HepG2 (cell line): ENCODE measurements around the gene ACAP3.

Experiments
- CTCF ChIP-seq: sonication (generic); formaldehyde crosslinking; IDR thresholded peaks from 2 replicates; pipeline ENCODE4 v1.5.0; 2020; ENCODE audit warnings: mild to moderate bottlenecking, missing genetic modification reagents, moderate library complexity
- ZBTB7B ChIP-seq: sonication (generic); formaldehyde crosslinking; IDR thresholded peaks from 2 replicates; pipeline ENCODE4 v1.4.0; 2020; ENCODE audit warnings: missing genetic modification reagents
- ZHX1 ChIP-seq: sonication (generic); formaldehyde crosslinking; IDR thresholded peaks from 2 replicates; pipeline ENCODE4 v1.8.1; 2022; ENCODE audit warnings: low read depth, mild to moderate bottlenecking, missing genetic modification reagents

- TF ChIP-seq ZBTB7B (CRISPR knock-in tag) (no peak), ZHX1 (CRISPR knock-in tag) (0 out of 2 replicates have a peak, but pooled peaks have one; percentile 32), CTCF (CRISPR knock-in tag) (no peak)
These were observed 23.6 kb upstream of the ACAP3 start, which contains the start of gene TAS1R3 for GRCh38 chr1:1331068-1331965.
